IMR-90 (cell line): Measurements from ENCODE around the gene ADAMTS17.

Source experiments
- CEBPB ChIP-seq: IDR thresholded peaks from 2 replicates; pipeline ENCODE4 v1.6.1; 2012; ENCODE audit warnings: low read depth, low read length, improper control_type of control experiment
- CTCF ChIP-seq: conservative IDR thresholded peaks from 2 replicates; pipeline ENCODE4 v1.5.1; 2012; ENCODE audit warnings: mild to moderate bottlenecking, low read depth, low read length, improper control_type of control experiment
- FOS ChIP-seq: fragments of 150-350 bp; IDR thresholded peaks from 2 replicates; pipeline ENCODE4 v1.6.1; 2016; ENCODE audit warnings: low read depth, low read length
- NFE2L2 ChIP-seq: fragments of 150-350 bp; IDR thresholded peaks from 2 replicates; pipeline ENCODE4 v1.6.1; 2016; ENCODE audit warnings: low read depth, mild to moderate bottlenecking, low read length
- POLR2A ChIP-seq: IDR thresholded peaks from 2 replicates; pipeline ENCODE4 v1.6.1; 2012; ENCODE audit warnings: mild to moderate bottlenecking, low read depth, low read length
- RAD21 ChIP-seq: IDR thresholded peaks from 2 replicates; pipeline ENCODE4 v1.6.1; 2012; ENCODE audit warnings: low read length, improper control_type of control experiment
- RCOR1 ChIP-seq: IDR thresholded peaks from 2 replicates; pipeline ENCODE4 v1.6.1; 2012; ENCODE audit warnings: mild to moderate bottlenecking, low read length, improper control_type of control experiment; ENCODE audit not compliant: insufficient replicate concordance
- SMC3 ChIP-seq: fragments of 150-350 bp; IDR thresholded peaks from 2 replicates; pipeline ENCODE4 v1.6.1; 2016; ENCODE audit warnings: low read depth, mild to moderate bottlenecking, antibody characterized with exemption, low read length, moderate library complexity
- USF2 ChIP-seq: fragments of 150-350 bp; IDR thresholded peaks from 2 replicates; pipeline ENCODE4 v1.6.1; 2017; ENCODE audit warnings: mild to moderate bottlenecking, antibody characterized with exemption, low read length, low read depth

GRCh38 chr15:100141311-100142001 lies 200.3 kb downstream of the ADAMTS17 start:
- TF ChIP-seq FOS (no peak), CTCF (no peak), POLR2A (no peak), USF2 (no peak), CEBPB (no peak), RCOR1 (no peak), NFE2L2 (no peak), RAD21 (no peak), SMC3 (no peak)
